GM12891 (cell line): ENCODE data around the gene GDPD5.

Experiments
- PAX5 ChIP-seq: IDR thresholded peaks from 2 replicates; pipeline ENCODE4 v1.6.1; 2011; ENCODE audit warnings: low read length, moderate library complexity, mild to moderate bottlenecking; ENCODE audit not compliant: insufficient read depth, severe bottlenecking
- POLR2AphosphoS5 ChIP-seq: IDR thresholded peaks from 2 replicates; pipeline ENCODE4 v1.6.1; 2011; ENCODE audit warnings: low read depth, low read length, control low read depth

- TF ChIP-seq POLR2AphosphoS5 (no peak), PAX5 (no peak)
Measured at GRCh38 chr11:75482931-75483469, 42.7 kb downstream of the GDPD5 start.
